ENCODE data around the gene UQCC3.
"Not testable (repeated sequence)": the region's sequence is repeated elsewhere in the genome, so short reads cannot be mapped to it uniquely, and the experiment has no call there.

Gene UQCC3

DNA sequence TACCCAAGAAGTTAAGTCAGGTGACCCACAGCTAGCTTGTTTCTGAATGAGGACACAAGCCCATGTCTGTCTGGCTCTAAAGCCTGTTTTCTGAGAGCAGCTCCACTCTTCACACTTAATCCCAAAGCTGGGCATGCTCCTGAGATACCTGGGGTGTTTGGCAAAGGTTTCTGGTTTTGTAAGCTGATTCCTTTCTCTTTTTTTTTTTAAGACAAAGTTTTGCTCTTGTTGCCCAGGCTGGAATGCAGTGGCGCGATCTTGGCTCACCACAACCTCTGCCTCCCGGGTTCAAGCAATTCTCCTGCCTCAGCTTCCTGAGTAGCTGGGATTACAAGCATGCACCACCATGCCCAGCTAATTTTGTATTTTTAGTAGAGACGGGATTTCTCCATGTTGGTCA, 22.2 kb downstream of the UQCC3 start:
- FAIRE-seq; DNase-seq (ENCODE audit: insufficient read length, low spot score): not testable (repeated sequence)

DNA sequence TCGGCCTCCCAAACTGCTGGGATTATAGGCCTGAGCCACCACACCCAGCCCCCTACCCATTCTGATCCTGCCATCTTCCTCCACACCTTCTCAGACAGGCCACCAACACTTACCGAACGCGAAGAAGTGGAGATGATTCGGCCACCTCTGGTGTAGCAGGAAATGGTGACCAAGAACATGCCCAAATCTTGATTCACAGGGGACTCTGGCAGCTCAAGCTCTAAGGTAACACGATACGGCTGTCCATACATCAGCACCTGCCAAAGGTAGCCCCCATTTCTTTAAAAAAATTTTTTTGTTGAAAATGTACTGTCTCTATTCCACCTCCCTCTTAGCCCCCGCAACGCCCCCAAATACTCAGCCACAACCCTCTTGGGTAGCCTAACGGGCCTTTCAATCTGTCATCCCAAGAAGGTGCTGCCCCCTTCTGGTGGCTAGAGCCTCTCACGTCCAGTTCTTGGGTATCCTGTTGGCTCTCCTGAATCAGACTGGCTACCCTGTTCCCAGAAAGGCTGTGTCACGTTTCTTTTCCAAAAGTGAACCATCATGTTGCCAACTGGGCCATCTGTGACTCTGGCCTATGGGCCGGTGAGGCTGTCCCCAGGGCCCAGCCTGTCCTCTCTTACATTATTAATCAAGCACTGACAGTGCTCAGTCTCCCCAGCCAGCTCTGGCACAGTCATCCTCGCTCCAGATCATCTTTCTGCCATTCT, 23.1 kb downstream of the UQCC3 start:
- DNase-seq (ENCODE audit: insufficient read length, low spot score) (no peak), FAIRE-seq (no peak)

DNA sequence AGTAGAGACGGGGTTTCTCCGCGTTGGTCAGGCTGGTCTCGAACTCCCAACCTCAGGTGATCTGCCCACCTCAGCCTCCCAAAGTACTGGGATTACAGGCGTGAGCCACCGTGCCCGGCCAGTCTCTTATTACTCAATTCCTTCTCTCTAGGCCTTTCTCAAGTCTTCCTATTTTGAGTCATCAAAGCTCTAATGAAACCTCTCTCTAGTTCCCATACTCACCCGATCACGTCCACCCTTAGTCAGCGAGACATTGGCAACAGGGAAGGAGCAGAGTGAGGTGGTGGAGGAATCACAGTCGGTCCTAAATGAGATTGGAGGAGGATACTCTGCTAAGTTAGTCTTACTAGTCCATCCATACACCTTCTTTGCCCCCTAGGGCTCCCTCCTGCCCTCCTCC, 30.8 kb downstream of the UQCC3 start:
- DNase-seq (ENCODE audit: insufficient read length, low spot score) (no peak), FAIRE-seq (no peak)

DNA sequence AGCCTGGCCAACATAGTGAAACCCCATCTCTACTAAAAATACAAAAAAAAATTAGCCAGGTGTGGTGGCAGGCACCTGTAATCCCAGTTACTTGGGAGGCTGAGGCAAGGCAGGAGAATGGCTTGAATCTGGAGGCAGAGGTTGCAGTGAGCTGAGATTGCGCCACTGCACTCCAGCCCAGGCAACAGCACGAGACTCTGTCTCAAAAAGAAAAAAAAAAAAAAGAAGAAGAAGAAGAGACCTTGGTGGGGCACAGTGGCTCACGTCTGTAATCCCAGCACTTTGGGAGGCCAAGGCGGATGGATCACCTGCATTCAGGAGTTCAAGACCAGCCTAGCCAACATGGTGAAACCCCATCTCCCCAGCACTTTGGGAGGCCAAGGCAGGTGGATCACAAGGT, 32.4 kb downstream of the UQCC3 start:
- DNase-seq (ENCODE audit: insufficient read length, low spot score); FAIRE-seq: not testable (repeated sequence)

DNA sequence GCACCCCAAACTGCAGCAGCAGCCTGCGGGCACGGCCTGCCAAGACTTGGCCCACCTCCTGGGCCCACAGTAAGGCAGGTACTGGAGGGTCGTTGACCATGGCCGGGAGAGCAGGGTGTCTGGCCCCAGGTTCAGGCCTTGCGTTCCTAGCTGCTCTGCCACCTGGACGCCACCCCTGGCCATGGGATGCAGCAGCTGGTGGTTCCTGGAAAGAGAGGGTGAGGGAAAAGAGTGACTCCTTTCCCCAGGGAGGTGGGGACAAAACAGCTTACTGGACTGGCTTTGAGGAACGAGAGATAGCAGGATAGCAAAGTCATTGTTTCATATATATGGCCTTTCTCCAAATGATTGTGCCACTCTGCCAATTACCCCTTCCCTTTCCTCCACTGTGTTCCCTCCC, 33.9 kb downstream of the UQCC3 start:
- FAIRE-seq: no peak

DNA sequence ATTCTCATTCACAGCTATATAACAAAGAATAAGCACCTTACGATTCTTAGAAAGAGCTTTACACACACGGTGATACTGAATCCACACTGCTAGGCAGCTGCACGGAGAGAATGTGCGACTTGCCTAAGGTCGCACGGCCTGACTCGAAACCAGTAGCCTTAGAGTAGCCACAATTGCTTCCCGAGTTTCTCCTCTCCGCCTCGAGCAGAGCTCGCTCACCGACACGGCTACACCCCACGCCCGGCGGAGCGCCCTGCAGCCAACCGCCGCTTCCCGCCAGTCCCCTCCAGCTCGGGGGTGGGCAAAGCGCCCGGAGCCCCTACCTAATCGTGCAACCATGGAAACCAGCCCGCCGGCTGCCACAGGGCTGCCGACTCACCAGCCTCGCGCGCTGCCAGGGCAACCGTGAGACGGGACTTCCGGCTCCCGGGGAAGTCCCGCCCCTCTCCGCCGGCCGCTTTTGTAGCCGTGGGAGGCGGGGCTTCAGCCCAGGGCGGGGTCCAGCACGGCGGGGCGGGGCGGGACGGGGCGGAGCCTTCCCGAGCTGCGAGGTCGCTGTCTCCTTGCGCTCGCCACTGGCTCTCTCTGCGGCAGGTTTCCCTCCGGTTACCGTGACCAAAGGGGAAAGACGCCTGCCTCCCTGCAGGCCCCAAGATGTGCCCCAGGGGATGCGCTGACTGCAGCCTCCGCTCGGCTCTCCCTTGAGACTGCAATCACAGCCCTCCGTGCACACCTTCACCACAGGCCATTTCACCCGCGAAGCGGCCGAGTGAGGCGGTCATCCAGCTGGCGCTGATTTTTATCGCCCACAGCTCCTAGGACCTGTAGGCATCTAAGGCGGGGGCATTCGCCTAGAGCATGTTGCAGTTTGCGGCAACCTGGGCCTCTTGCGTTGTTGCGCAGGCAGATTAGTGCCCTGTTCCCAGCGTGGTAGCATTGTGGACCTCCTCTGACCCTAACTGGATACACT, 34.7 kb downstream of the UQCC3 start:
- DNase-seq (ENCODE audit: insufficient read length, low spot score): peak; percentile 88
- FAIRE-seq: no peak

More for the DNA sequence above, 33.9 kb downstream of the UQCC3 start:
- no peak for DNase-seq (ENCODE audit: insufficient read length, low spot score)

DNA sequence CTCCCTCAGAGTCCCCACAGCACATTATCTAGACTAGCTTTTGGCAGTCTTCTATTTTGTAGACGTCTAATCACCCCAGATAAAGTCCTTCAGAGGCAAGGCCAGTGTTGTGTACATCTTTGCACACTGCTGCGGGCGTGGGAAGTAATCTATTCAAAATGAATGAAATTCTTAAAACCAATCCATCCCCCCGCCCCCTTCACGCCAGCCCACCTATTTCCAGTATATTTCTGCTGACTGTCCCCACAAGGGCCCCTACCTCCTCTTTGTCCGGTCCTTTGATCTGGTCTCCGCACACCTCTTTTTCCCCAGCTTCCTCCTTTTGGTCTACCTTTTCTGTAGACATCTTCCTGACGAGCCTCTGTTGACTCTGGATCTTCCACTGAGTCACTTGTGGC, 35.4 kb downstream of the UQCC3 start:
- FAIRE-seq: no peak
- no peak for DNase-seq (ENCODE audit: insufficient read length, low spot score)

DNA sequence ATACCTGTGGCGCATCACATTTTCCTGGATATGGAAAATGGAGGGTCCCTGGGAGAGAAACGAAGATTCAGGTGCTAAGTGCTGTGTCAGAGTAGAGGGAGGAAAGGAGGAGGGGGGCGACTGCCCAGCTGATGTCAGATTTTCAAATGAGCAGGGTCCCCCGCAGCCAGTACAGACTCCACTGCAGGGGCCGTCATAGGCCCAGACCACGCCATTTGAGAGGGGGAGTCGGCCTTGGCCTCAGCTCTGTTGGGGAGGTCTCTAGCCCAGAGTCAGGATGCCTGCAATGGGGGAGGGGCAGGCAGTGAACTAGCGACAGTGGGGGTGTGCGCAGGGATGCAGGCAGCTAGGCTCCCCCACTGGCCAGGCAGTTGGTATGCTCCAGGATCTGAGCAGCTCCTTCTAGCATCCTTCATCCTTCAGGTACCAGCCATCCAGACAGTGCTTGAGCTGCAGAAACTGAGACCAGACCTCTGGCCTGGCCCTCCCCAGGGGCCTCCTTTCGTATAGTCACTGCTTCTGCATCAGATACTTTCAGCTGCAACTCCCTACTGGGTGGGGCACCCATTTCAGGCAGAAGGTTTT, 35.9 kb downstream of the UQCC3 start, which contains the start of the genes BSCL2 and GNG3:
Gene BSCL2, minus strand, starts transcription at position 148 of the 585 bp plus-strand sequence. CDS start 229 bp downstream, outside the sequence.
Gene GNG3, plus strand, starts transcription at position 400 of the 585 bp plus-strand sequence. CDS start 620 bp downstream, outside the sequence.
- FAIRE-seq: no peak
- DNase-seq (ENCODE audit: insufficient read length, low spot score): no peak

DNA sequence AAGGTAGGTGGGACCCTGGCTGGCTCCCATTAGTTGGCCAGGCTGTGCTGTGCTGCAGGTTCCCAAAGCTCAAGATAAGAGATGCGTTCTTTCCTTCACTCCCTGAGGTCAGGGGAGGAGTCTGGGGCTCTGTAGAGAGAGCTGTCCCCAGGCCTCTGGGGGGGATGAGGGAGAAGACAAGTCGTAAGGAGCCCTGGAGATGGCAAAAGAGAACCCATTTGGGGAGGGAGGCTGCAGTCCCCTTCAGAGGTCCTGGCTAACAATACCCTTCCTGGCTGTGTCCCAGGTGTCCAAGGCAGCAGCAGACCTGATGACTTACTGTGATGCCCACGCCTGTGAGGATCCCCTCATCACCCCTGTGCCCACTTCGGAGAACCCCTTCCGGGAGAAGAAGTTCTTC, 36.9 kb downstream of the UQCC3 start:
- no peak for FAIRE-seq
- no peak for DNase-seq (ENCODE audit: insufficient read length, low spot score)

DNA sequence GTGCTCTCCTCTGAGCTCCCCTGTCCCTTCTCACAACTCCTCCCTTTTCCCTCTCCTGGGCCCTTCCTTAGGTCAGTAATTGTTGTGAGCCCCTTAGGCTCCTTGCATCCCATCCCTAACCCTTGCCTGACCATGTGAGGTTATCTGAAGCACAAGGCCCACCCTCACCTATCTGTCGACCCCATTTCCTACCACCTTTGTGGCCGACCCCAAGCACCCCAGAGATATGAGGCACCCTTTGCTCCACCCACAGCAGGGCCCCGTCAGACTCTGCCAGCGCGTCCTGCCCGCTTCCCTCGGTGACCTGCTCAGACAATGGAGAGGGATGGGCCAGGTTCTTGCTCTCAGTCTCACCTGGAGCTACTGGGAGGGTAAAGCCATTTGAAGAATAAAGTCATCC, 37.3 kb downstream of the UQCC3 start:
- DNase-seq (ENCODE audit: insufficient read length, low spot score) (no peak), FAIRE-seq (no peak)

DNA sequence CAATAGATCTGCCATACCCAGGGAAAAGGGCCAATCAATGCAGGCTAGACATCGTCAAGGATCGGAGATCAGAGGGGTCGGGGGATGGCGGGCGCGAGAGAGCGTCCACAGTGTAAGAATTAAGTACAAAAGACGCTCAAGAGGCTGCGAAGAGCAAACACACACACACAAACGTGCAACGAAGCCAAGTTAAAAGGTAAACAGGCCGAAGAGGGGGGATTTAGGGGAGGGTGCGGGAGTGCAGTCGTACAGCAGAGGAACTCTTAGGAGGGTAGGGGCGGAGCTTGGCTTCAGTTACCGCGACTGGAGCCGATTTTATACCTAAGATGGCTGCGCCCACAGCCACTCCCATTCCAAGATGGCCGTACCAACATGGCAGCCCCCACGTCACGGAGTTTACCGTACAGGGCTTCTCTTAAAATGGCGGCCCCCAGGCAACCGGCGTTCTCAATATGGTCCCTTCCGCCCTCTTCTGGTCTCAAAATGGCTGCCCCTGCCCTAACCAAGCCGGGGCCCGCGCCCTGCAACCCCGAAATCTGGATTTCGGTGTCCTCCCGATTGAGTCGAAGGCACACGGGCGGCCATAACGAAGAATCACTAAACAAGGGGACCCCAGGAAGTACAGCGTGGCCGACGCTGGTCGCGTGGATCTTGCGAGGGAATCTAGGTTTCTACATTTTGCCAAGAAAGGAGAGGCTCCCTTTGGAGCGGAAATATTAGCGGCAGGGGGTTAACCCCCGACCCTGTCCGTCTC, 38.0 kb downstream of the UQCC3 start:
- DNase-seq (ENCODE audit: insufficient read length, low spot score) (no peak), FAIRE-seq (no peak)

DNA sequence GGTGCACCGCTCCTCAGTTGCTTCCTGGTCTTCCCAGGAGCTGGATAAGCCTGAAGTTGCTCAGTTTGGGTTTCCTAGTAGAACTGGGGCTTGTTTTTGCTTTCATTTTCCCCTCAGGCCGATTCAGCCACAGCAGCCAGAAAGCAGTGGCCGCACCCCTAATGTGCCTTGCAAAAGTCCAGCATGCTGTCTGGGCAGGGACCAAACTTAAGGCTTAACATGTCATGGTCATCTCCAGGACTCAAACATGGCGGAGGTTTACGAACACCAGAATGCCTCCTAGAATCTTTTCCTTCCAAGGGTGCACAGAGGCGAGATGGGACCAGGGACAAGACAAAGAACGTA, 38.5 kb downstream of the UQCC3 start:
- DNase-seq (ENCODE audit: insufficient read length, low spot score) (no peak), FAIRE-seq (no peak)

DNA sequence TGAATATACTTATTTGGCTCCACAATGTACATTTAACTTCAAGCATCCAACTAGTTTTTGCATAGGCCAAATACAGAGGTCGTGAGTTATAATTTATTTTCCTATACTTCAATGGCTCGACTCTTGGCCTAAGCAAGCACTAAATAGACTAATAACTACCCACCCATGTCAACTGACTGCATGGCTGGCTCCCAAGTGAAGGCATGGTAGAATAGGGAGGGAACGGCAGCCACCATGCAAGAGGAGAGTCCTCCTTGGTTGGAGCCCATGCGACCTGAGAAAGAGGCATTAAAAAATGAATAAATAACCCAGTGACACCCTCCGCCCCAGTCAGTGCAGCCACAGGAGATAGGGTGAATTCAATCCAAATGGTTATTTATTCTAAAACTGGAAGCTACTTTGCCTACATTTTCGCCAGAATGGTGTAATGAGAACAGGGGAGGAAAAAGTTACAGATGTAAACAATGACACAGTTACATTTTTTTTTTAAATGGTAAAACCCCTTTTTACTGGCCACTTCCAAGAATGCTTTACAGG, 40.9 kb downstream of the UQCC3 start:
- FAIRE-seq: no peak
- no peak for DNase-seq (ENCODE audit: insufficient read length, low spot score)

DNA sequence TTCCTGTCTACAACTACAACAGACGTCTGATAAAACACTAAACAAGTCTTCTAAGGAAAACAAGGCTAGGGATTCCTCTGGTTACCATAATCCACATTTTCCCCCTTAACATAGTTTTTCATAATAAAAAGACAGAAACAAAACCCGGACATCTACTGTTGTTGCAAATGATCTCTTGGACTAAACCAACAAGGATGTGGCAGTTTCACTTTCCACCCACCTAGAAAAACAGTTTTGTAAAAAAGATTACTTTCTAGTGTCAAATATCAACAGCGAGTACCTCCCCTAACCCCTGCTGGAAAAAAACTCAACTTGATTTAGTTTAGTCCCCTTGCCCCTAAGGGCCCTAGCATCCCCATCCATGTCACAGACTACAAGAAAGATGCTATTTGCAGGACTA, 41.4 kb downstream of the UQCC3 start:
- DNase-seq (ENCODE audit: insufficient read length, low spot score) (no peak), FAIRE-seq (no peak)

DNA sequence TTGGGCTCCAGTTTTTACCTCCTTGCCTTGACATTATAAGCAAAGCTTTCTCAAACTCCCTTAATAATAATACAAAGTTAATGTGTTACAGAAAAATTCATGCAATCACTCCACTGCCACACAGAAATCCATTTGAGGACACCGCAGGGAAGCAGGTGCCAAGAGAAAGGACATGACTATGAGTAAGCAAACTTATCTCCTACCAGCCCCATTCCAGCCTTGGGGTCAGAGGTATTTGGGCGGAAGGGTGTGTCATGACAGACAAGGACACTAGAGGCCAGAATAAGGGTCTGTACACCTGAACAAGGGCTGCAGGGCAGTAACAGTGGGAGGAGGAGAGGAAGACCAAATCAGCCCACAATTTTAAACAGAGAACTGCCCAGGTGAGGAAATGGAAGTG, 41.9 kb downstream of the UQCC3 start:
- FAIRE-seq: no peak

DNA sequence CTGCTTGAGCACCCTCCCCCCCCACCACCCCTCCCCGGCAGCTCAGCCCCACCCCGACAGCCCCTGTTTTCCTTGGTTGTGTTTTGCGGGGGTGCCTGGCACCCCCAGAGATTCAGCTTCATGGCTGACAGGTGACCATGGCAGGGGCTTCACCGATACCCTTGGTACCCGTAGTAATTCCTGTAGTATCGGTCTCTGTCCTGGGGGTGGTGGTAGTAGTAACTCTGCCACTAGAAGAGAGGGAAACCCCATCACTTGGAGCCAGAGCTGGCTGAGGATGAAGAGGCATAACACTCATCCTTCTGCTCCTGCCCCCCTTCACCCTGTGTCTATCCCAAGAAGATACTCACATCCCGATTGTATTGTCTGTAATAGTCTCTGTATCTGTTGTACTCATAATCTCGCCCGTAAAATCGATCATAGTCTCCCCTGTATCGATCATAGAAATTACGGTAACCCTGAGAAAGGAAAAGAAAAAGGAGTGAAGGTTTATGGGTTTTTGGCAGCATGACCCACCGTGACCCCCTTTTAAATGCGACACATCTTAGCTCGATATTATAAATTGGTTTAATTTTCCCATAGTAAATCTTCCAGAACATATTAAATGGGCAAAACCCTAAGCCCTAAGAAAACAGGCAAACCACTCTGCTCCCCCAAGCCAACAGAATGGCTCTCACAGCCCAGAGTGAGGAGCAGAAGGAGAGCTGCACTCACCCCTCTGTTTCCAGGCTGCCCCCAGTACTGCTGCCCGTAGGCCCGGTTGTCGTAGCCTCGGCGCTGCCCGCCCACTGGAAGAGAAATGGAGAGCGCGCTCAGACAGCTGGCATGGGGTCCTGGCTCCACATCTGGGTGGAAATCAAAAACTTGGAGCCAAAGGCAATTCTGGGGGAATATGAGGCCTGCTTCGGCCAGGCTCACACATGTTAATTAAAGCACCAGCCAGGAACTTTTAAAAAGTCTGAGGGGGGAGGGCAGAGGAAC, 44.0 kb downstream of the UQCC3 start:
- no peak for DNase-seq (ENCODE audit: insufficient read length, low spot score)
- FAIRE-seq: no peak

More for the DNA sequence above, 41.9 kb downstream of the UQCC3 start:
- no peak for DNase-seq (ENCODE audit: insufficient read length, low spot score)

DNA sequence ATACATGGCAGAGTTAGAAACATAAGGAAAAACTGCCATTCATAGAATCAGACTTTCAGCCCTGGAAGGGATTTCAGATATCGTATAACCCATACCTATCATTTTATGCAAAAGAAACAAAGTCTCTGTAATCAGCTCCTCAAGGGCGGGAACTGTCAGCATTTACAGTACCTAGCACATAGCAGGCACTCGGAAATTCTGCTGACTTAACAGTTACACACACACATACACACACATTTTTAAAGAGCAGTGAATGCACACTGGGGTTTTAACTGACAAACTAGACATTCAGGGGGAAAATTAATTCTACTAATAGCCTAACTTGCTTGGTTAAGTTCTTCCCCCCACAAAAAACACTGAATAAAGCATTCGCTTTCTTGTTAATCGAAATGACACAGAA, 44.7 kb downstream of the UQCC3 start:
- no peak for FAIRE-seq
- no peak for DNase-seq (ENCODE audit: insufficient read length, low spot score)

DNA sequence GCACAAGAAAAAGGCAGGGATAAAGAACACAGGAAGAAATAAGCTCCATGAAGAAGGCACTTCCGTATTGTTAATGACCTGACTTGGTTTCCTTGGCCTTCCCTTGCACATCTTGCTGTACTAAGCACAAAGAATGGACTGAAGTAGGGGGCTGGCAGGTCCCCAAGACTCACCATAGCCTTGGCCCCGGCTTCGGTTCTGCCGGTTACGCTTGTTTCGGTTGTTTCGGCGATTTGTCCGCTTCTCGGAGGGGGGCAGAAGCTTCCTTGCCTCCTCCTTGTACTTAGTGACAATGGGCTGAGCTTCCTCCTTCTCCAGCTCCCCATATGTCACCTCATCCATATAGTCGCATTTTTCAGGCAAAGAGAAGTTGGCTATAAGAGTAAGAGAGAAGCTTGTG, 45.3 kb downstream of the UQCC3 start:
- FAIRE-seq (no peak), DNase-seq (ENCODE audit: insufficient read length, low spot score) (no peak)

DNA sequence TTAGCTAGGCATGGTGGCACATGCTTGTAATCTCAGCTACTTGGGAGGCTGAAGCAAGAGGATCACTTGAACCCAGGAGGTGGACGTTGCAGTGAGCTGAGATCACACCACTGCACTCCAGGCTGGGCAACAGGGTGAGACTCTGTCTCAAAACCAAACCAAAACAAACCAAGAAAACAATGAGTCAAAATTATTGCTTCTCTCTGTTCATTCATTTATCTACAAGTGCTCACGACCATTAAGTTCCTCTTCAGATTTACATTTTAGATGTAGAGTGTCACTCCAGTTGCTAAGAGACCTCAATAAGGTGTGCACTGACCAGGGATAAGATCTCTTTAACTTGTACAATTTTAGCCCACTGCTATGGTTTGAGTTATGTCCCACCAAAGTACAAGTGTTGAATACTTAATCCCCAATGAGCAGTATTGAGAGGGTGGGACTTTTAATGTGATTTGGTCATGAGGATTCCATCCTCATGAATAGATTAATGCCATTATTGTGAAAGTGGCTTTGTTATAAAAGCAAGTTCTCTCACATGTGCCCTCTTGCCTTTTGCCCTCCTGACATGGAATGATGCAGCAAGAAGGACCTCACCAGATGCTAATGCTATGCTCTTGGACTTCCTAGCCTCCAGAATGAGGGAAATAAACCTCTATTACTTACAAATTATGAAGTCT, 48.0 kb downstream of the UQCC3 start:
- DNase-seq (ENCODE audit: insufficient read length, low spot score) (no peak), FAIRE-seq (no peak)
